Spleen (tissue), 7 donors: ENCODE results near the gene CABCOCO1.

Experiments
- POLR2A ChIP-seq, 3 donors: fragments of 450-650 bp; IDR thresholded peaks; one replicate each; pipeline ENCODE4 v1.5.1; 2017; ENCODE audit warnings: antibody characterized with exemption in 3 of 3, mild to moderate bottlenecking in 1 of 3
- TF ChIP-seq, protein P1 (sequence below), 11 experiments: fragments of 200-600 bp in 7 of 11; fragments of 450-650 bp in 4 of 11; sonication (generic) in 4 of 11; IDR thresholded peaks in 8 of 11; conservative IDR thresholded peaks in 3 of 11; 1 replicate in 7 of 11; 2 replicates in 4 of 11; pipeline versions ENCODE4 v1.4.0 to v1.8.0; 2016 to 2021; ENCODE audit warnings: antibody characterized with exemption in 11 of 11, inconsistent platforms in 4 of 11, mild to moderate bottlenecking in 1 of 11
- donor health status: DM: no; HTN: no; CAD: no; lungs with moderate emphysema.
- donor health status: DM: no; HTN: no; CAD: no.
- donor health status: DM: no; HTN: no; CAD: no.

DNA sequence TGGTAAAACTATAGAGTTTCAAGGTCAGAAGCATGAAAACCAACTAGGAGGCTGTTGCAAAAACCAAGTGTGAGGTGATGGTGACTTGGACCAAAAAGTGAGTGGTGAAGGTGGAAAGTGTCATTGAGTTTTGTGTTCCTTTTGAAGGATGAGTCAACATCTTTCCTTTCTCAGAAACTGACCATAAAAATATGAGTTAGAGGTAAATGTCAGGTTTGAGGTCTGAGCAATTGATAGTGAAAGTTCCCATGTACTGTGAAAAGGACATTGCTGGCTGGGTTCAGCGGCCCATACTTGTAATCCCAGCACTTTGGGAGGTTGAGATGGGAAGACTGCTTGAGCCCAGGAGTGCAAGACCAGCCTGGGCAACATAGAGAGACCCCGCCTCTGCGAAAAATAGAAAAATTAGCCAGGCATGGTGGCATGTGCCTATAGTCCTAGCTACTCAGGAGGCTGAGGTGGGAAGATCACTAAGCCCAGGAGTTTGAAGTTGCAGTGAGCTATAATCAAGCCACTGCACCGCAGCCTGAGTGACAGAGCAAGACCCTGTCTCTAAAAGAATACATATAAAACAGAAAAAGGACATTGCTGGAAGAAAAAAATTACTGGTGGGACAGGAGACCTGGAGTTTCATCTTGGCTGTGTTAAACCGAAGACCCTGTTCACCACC is 149.5 kb downstream of the CABCOCO1 start:
- TF ChIP-seq, protein P1, sequence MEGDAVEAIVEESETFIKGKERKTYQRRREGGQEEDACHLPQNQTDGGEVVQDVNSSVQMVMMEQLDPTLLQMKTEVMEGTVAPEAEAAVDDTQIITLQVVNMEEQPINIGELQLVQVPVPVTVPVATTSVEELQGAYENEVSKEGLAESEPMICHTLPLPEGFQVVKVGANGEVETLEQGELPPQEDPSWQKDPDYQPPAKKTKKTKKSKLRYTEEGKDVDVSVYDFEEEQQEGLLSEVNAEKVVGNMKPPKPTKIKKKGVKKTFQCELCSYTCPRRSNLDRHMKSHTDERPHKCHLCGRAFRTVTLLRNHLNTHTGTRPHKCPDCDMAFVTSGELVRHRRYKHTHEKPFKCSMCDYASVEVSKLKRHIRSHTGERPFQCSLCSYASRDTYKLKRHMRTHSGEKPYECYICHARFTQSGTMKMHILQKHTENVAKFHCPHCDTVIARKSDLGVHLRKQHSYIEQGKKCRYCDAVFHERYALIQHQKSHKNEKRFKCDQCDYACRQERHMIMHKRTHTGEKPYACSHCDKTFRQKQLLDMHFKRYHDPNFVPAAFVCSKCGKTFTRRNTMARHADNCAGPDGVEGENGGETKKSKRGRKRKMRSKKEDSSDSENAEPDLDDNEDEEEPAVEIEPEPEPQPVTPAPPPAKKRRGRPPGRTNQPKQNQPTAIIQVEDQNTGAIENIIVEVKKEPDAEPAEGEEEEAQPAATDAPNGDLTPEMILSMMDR (IDR thresholded peaks at IDR 0.05 in 8 of 11, conservative IDR thresholded peaks at IDR 0.05 in 3 of 11) = no peak
- TF ChIP-seq POLR2A (IDR thresholded peaks at IDR 0.05) = no peak
